DND-41 (cell line): ENCODE results near the gene GPC6.

Source experiments
- EZH2 ChIP-seq: IDR thresholded peaks from 3 replicates; pipeline ENCODE4 v1.6.1; 2012; ENCODE audit warnings: borderline replicate concordance, low read depth, mild to moderate bottlenecking, moderate library complexity, low read length, inconsistent platforms; ENCODE audit not compliant: severe bottlenecking
- TF ChIP-seq, protein P1 (sequence below): IDR thresholded peaks from 2 replicates; pipeline ENCODE4 v1.5.1; 2012; ENCODE audit warnings: borderline replicate concordance, low read length, moderate library complexity, mild to moderate bottlenecking; ENCODE audit not compliant: poor library complexity, severe bottlenecking; ENCODE audit errors: extremely low read depth

GRCh38 chr13:94411747-94412146, 1185.1 kb downstream of the GPC6 start:
- TF ChIP-seq, protein P1, sequence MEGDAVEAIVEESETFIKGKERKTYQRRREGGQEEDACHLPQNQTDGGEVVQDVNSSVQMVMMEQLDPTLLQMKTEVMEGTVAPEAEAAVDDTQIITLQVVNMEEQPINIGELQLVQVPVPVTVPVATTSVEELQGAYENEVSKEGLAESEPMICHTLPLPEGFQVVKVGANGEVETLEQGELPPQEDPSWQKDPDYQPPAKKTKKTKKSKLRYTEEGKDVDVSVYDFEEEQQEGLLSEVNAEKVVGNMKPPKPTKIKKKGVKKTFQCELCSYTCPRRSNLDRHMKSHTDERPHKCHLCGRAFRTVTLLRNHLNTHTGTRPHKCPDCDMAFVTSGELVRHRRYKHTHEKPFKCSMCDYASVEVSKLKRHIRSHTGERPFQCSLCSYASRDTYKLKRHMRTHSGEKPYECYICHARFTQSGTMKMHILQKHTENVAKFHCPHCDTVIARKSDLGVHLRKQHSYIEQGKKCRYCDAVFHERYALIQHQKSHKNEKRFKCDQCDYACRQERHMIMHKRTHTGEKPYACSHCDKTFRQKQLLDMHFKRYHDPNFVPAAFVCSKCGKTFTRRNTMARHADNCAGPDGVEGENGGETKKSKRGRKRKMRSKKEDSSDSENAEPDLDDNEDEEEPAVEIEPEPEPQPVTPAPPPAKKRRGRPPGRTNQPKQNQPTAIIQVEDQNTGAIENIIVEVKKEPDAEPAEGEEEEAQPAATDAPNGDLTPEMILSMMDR: no peak
- TF ChIP-seq EZH2: no peak
